ENCODE data around the gene PFDN1.

DNA sequence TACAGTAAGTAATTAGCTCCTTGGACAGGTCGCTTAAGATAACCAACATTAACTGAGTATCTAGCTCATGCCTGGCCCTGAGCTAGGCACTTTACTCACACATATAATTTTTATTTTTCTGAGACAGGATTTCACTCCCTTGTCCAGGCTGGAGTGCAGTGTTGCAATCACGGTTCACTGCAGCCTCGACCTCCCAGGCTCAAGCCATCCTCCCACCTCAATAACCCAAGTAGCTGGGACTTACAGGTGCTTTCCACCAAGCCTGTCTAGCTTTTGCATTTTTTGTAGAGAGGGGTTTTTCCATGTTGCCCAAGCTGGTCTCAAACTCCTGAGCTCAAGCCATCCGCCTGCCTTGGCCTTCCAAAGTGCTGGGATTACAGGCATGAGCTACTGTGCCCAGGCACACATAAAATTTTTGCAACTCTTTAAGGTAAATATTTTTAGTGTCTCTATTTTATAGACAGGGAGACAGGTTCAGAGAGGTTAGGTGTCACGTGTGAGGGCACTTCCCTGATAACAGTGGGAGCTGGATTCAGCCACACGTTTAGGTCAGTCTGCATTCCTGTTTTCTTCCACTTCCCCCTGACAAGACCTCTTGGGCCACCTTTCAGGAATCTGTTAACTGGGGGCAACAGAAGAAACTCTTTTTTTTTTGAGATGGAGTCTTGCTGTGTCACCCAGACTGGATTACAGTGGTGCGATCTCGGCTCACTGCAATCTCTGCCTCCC is 25.3 kb upstream of the PFDN1 start:
- TF ChIP-seq CTCF (IDR thresholded peaks at IDR 0.05): no peak
- TF ChIP-seq ZFX (IDR thresholded peaks at IDR 0.05; ENCODE audit: borderline replicate concordance): no peak
